PC-3 (cell line): Measurements from ENCODE around the gene N4BP3.

Experiments used
- CTCF ChIP-seq: fragments of 300-600 bp; sonication (generic); conservative IDR thresholded peaks from 2 replicates; pipeline ENCODE4 v1.5.1; 2017; ENCODE audit warnings: antibody characterized with exemption, low read depth, mild to moderate bottlenecking, low read length
- EZH2 ChIP-seq: fragments of 300-600 bp; sonication (generic); IDR thresholded peaks from one replicate; pipeline ENCODE4 v1.6.1; 2017; ENCODE audit warnings: antibody characterized with exemption, mild to moderate bottlenecking, low read length; ENCODE audit not compliant: unreplicated experiment
- EZH2phosphoT487 ChIP-seq: fragments of 300-600 bp; sonication (generic); IDR thresholded peaks from 2 replicates; pipeline ENCODE4 v1.6.1; 2018; ENCODE audit warnings: mild to moderate bottlenecking, antibody characterized with exemption, low read length, borderline replicate concordance

GRCh38 chr5:178083922-178084321 is 29.4 kb upstream of the N4BP3 start:
- TF ChIP-seq EZH2 (no peak), CTCF (no peak), EZH2phosphoT487 (no peak)
